HEK293 (cell line): Measurements from ENCODE around the gene DHX38.

Experiments
- CTCF ChIA-PET: fragments of 350-600 bp; formaldehyde crosslinking; extraction: SDS; loops from one replicate; lab custom pipeline; 2021; ENCODE audit warnings: antibody characterized with exemption; lab: Yijun Ruan, JAX
- POLR2A ChIA-PET: fragments of 300-600 bp; formaldehyde crosslinking; extraction: SDS; loops from one replicate; lab custom pipeline; 2020; ENCODE audit warnings: antibody characterized with exemption, inconsistent platforms; lab: Yijun Ruan, JAX
- H3K27ac ChIP-seq: fragments of 200-500 bp; sonication (Bioruptor generic); 2 replicates; pipeline ENCODE4 v1.5.1; 2014; ENCODE audit warnings: low read depth, low read length, control low read depth, inconsistent platforms; ENCODE audit errors: extremely low read depth
- H3K36me3 ChIP-seq, 2 experiments: fragments of 200-500 bp in 1 of 2; sonication (Bioruptor generic) in 1 of 2; 1 replicate in 1 of 2; 2 replicates in 1 of 2; pipeline ENCODE4 v1.5.1; 2014 to 2017; ENCODE audit warnings: inconsistent platforms in 2 of 2, low read length in 2 of 2; ENCODE audit not compliant: control insufficient read depth in 2 of 2, insufficient read depth in 1 of 2
- H3K4me1 ChIP-seq: fragments of 200-500 bp; sonication (Bioruptor generic); 2 replicates; pipeline ENCODE4 v1.5.1; 2014; ENCODE audit warnings: mild to moderate bottlenecking, low read length, inconsistent platforms; ENCODE audit not compliant: control insufficient read depth, insufficient read depth
- H3K4me3 ChIP-seq: 2 replicates; pipeline ENCODE4 v1.5.1; 2011; ENCODE audit warnings: low read depth, mild to moderate bottlenecking, control low read depth, low read length, moderate library complexity
- H3K9me3 ChIP-seq: fragments of 200-500 bp; sonication (Bioruptor generic); 2 replicates; pipeline ENCODE4 v1.5.1; 2014; ENCODE audit warnings: low read depth, low read length, inconsistent platforms; ENCODE audit not compliant: control insufficient read depth, insufficient read depth
- BCL11B ChIP-seq: fragments of 450-650 bp; formaldehyde crosslinking; IDR thresholded peaks from 2 replicates; pipeline ENCODE4 v1.5.1; 2016; ENCODE audit warnings: low read depth, missing biosample characterization, missing genetic modification characterization
- KLF16 ChIP-seq: fragments of 450-650 bp; formaldehyde crosslinking; IDR thresholded peaks from 2 replicates; pipeline ENCODE4 v1.5.1; 2017; ENCODE audit warnings: missing biosample characterization, missing genetic modification characterization
- SALL2 ChIP-seq: fragments of 450-650 bp; formaldehyde crosslinking; IDR thresholded peaks from 2 replicates; pipeline ENCODE4 v1.5.0; 2017; ENCODE audit warnings: missing biosample characterization, mild to moderate bottlenecking, missing genetic modification characterization, borderline replicate concordance
- SP3 ChIP-seq: fragments of 450-650 bp; formaldehyde crosslinking; IDR thresholded peaks from 2 replicates; pipeline ENCODE4 v1.5.1; 2016; ENCODE audit warnings: missing biosample characterization, missing genetic modification characterization
- TRIM28 ChIP-seq: IDR thresholded peaks from 2 replicates; pipeline ENCODE4 v1.6.1; 2011; ENCODE audit warnings: low read length, control low read depth, borderline replicate concordance
- ZBTB21 ChIP-seq: fragments of 450-650 bp; formaldehyde crosslinking; IDR thresholded peaks from 2 replicates; pipeline ENCODE4 v1.5.1; 2017; ENCODE audit warnings: missing biosample characterization, missing genetic modification characterization
- ZNF112 ChIP-seq: fragments of 450-650 bp; formaldehyde crosslinking; IDR thresholded peaks from 2 replicates; pipeline ENCODE4 v1.5.0; 2017; ENCODE audit warnings: missing biosample characterization, missing genetic modification characterization
- ZNF175 ChIP-seq: fragments of 450-650 bp; formaldehyde crosslinking; IDR thresholded peaks from 2 replicates; pipeline ENCODE4 v1.5.1; 2016; ENCODE audit warnings: missing biosample characterization, missing genetic modification characterization
- ZNF202 ChIP-seq: fragments of 450-650 bp; formaldehyde crosslinking; IDR thresholded peaks from 2 replicates; pipeline ENCODE4 v1.5.1; 2016; ENCODE audit warnings: missing biosample characterization, missing genetic modification characterization, borderline replicate concordance
- ZNF23 ChIP-seq: fragments of 450-650 bp; formaldehyde crosslinking; IDR thresholded peaks from 2 replicates; pipeline ENCODE4 v1.5.1; 2016; ENCODE audit warnings: missing biosample characterization, missing genetic modification characterization, borderline replicate concordance
- ZNF324 ChIP-seq: fragments of 450-650 bp; formaldehyde crosslinking; IDR thresholded peaks from 2 replicates; pipeline ENCODE4 v1.5.1; 2016; ENCODE audit warnings: missing biosample characterization, missing genetic modification characterization
- ZNF362 ChIP-seq: fragments of 450-650 bp; formaldehyde crosslinking; IDR thresholded peaks from 2 replicates; pipeline ENCODE4 v1.5.1; 2016; ENCODE audit warnings: missing biosample characterization, missing genetic modification characterization
- ZNF366 ChIP-seq: fragments of 450-650 bp; formaldehyde crosslinking; conservative IDR thresholded peaks from 2 replicates; pipeline ENCODE4 v1.5.1; 2016; ENCODE audit warnings: missing biosample characterization, missing genetic modification characterization
- ZNF391 ChIP-seq: fragments of 450-650 bp; formaldehyde crosslinking; IDR thresholded peaks from 2 replicates; pipeline ENCODE4 v1.5.1; 2016; ENCODE audit warnings: low read depth, missing biosample characterization, missing genetic modification characterization, borderline replicate concordance
- ZNF596 ChIP-seq: fragments of 450-650 bp; IDR thresholded peaks from 2 replicates; pipeline ENCODE4 v1.5.0; 2018; ENCODE audit warnings: missing biosample characterization, mild to moderate bottlenecking, missing genetic modification characterization, moderate library complexity
- ZNF626 ChIP-seq: fragments of 450-650 bp; sonication (Bioruptor Pico); formaldehyde crosslinking; IDR thresholded peaks from 2 replicates; pipeline ENCODE4 v1.5.1; 2018; ENCODE audit warnings: missing biosample characterization, missing genetic modification characterization, inconsistent platforms
- ZNF707 ChIP-seq: fragments of 450-650 bp; formaldehyde crosslinking; IDR thresholded peaks from 2 replicates; pipeline ENCODE4 v1.5.1; 2016; ENCODE audit warnings: missing biosample characterization, missing genetic modification characterization
- ZXDB ChIP-seq: fragments of 450-650 bp; formaldehyde crosslinking; IDR thresholded peaks from 2 replicates; pipeline ENCODE4 v1.5.1; 2016; ENCODE audit warnings: missing biosample characterization, missing genetic modification characterization
- TF ChIP-seq, protein P1 (sequence below): fragments of 450-650 bp; formaldehyde crosslinking; IDR thresholded peaks from 2 replicates; pipeline ENCODE4 v1.5.1; 2016; ENCODE audit warnings: missing biosample characterization, missing genetic modification characterization
- TF ChIP-seq, protein P2 (sequence below): fragments of 450-650 bp; formaldehyde crosslinking; IDR thresholded peaks from 2 replicates; pipeline ENCODE4 v1.5.1; 2016; ENCODE audit warnings: missing biosample characterization, missing genetic modification characterization
- TF ChIP-seq, protein P3 (sequence below): fragments of 450-650 bp; formaldehyde crosslinking; optimal IDR thresholded peaks from 2 replicates; pipeline ENCODE3; 2016; ENCODE audit warnings: missing biosample characterization, mild to moderate bottlenecking, missing genetic modification characterization

Gene DHX38

GRCh38 chr16:72061564-72061963 is 32.1 kb upstream of the DHX38 start:
- H3K27ac ChIP-seq = no peak overlapping the region
- no peaks in the 10 kb centered on the region for H3K9me3 ChIP-seq
- no peak overlapping the region for H3K4me3 ChIP-seq
- TF ChIP-seq ZNF626 (tag by site-specific recombination) (no peak), TRIM28 (no peak), ZNF324 (tag by site-specific recombination) (no peak), BCL11B (tag by site-specific recombination) (no peak), ZNF202 (tag by site-specific recombination) (no peak), ZNF175 (tag by site-specific recombination) (no peak), ZBTB21 (tag by site-specific recombination) (no peak), SALL2 (tag by site-specific recombination) (no peak), ZNF707 (tag by site-specific recombination) (no peak), SP3 (tag by site-specific recombination) (no peak), ZNF362 (tag by site-specific recombination) (no peak)
- TF ChIP-seq, protein P1, sequence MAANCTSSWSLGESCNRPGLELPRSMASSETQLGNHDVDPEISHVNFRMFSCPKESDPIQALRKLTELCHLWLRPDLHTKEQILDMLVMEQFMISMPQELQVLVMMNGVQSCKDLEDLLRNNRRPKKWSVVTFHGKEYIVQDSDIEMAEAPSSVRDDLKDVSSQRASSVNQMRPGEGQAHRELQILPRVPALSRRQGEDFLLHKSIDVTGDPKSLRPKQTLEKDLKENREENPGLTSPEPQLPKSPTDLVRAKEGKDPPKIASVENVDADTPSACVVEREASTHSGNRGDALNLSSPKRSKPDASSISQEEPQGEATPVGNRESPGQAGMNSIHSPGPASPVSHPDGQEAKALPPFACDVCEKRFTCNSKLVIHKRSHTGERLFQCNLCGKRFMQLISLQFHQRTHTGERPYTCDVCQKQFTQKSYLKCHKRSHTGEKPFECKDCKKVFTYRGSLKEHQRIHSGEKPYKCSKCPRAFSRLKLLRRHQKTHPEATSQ (tag by site-specific recombination) = no peak
- TF ChIP-seq, protein P2, sequence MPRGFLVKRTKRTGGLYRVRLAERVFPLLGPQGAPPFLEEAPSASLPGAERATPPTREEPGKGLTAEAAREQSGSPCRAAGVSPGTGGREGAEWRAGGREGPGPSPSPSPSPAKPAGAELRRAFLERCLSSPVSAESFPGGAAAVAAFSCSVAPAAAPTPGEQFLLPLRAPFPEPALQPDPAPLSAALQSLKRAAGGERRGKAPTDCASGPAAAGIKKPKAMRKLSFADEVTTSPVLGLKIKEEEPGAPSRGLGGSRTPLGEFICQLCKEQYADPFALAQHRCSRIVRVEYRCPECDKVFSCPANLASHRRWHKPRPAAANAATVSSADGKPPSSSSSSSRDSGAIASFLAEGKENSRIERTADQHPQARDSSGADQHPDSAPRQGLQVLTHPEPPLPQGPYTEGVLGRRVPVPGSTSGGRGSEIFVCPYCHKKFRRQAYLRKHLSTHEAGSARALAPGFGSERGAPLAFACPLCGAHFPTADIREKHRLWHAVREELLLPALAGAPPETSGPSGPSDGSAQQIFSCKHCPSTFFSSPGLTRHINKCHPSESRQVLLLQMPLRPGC (tag by site-specific recombination) = no peak
- POLR2A ChIA-PET = no interaction called here
- no peaks in the 10 kb centered on the region for H3K36me3 ChIP-seq
- CTCF ChIA-PET = interaction anchor here (0.5 kb wide), 2 partner anchors 452 to 496 kb away, joined by 3 to 5 read pairs; no protein-coding TSS in a partner anchor
- no peaks in the 10 kb centered on the region for H3K4me1 ChIP-seq

DNA sequence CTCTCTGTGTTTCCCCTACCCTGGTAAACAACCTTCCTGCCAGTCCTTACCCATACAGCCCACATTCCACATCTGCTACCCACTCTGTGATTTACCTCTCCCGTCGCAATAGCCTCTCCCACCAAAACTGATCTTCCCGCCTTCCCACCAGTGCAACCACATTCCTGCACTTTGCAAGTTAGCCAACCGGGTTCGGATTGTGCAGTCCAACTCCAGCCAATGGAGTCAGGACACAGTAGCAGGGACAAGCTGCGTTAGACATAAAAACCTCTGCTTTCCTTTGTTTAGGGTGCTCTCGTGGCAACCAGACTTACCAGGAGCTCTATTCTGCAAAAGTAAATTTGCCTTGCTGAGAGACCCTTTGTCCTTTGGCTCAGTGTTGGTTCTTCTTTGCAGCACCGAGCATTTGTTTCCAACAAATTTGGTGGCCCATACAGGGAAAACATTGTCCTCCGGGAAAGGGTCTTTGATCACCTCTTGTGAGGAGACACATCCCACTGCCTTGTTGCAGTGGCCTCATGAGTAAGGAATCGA is 29.2 kb upstream of the DHX38 start:
- no peak overlapping the region for H3K4me3 ChIP-seq
- H3K36me3 ChIP-seq = no peaks in the 10 kb centered on the region
- H3K9me3 ChIP-seq = no peaks in the 10 kb centered on the region
- TF ChIP-seq, protein P3, sequence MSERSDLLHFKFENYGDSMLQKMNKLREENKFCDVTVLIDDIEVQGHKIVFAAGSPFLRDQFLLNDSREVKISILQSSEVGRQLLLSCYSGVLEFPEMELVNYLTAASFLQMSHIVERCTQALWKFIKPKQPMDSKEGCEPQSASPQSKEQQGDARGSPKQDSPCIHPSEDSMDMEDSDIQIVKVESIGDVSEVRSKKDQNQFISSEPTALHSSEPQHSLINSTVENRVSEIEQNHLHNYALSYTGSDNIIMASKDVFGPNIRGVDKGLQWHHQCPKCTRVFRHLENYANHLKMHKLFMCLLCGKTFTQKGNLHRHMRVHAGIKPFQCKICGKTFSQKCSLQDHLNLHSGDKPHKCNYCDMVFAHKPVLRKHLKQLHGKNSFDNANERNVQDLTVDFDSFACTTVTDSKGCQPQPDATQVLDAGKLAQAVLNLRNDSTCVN (tag by site-specific recombination) = no peak
- TF ChIP-seq ZNF366 (no peak), ZNF391 (tag by site-specific recombination) (no peak), ZNF596 (tag by site-specific recombination) (no peak), ZNF23 (tag by site-specific recombination) (no peak), ZNF112 (no peak), ZXDB (tag by site-specific recombination) (no peak), BCL11B (tag by site-specific recombination) (no peak), KLF16 (tag by site-specific recombination) (no peak)
- ChIA-PET CTCF (no interaction called here), POLR2A (no interaction called here)
- no peak overlapping the region for H3K27ac ChIP-seq
- no peaks in the 10 kb centered on the region for H3K4me1 ChIP-seq
